Measurements from ENCODE around the gene CRIP3. TPM values are rescaled to one million over a fixed set of nuclear protein-coding genes. Genes with fewer than 3 reads are reported as not detected.

The CRIP3 gene
- total RNA-seq, 2 experiments from 2014 or later: 1.8 to 2.0 TPM

DNA sequence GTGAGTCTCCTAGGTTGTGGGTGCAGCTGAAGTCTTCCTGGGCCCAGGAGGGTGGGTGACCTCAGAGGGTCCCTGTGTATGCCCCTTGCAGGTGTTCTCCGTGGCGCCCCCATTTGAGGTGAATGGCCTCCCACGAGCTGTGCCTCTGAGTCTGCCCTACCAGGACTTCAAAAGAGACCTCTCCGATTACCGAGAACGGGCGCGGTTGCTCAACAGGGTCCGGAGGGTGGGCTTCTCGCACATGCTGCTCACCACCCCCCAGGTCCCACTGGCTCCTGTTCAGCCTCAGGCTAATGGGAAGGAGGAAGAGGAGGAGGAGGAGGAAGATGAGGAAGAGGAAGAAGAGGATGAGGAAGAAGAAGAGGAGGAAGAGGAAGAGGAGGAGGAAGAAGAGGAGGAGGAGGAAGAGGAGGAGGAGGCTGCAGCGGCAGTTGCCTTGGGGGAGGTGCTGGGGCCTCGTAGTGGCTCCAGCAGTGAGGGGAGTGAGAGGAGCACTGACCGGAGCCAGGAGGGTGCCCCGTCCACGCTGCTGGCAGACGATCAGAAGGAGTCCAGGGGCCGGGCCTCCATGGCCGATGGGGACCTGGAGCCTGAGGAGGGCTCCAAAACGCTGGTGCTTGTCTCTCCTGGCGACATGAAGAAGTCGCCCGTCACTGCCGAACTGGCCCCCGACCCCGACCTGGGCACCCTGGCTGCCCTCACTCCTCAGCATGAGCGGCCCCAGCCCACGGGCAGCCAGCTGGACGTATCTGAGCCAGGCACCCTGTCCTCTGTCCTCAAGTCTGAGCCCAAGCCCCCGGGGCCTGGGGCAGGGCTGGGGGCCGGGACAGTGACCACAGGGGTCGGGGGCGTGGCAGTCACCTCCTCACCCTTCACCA, 25.8 kb downstream of the CRIP3 start:
- CTCF ChIA-PET: no interaction called here
- Mint-ChIP-seq H3K9me3 (no peaks in the 10 kb centered on the region), H3K4me1 (ENCODE audit: low read depth) (no peaks in the 10 kb centered on the region), H3K4me3 (no peak overlapping the region), H3K27ac (no peak overlapping the region), H3K36me3 (ENCODE audit: low read depth) (no peaks in the 10 kb centered on the region), H3K27me3 (peaks cover 50% of the 10 kb centered on the region)
- POLR2A ChIA-PET: no interaction called here
- Histone ChIP-seq H3K36me3 (ENCODE audit: insufficient read depth, low read length) (no peaks in the 10 kb centered on the region), H3K4me3 (ENCODE audit: low read length) (no peak overlapping the region), H3K27ac (ENCODE audit: low read depth in 1 of 2, low read length in 2 of 2) (no peak overlapping the region), H3K9me3 (ENCODE audit: control insufficient read depth in 1 of 2, insufficient read depth in 1 of 2, low read length in 2 of 2) (no peaks in the 10 kb centered on the region), H3K4me1 (ENCODE audit: insufficient read depth, low read length) (no peaks in the 10 kb centered on the region), H3K27me3 (ENCODE audit: control insufficient read depth in 1 of 2, insufficient read depth in 2 of 2, low read length in 2 of 2) (peaks cover 11 to 13% of the 10 kb centered on the region in 2 experiments)
- no peak for DNase-seq
- TF ChIP-seq, protein P1, sequence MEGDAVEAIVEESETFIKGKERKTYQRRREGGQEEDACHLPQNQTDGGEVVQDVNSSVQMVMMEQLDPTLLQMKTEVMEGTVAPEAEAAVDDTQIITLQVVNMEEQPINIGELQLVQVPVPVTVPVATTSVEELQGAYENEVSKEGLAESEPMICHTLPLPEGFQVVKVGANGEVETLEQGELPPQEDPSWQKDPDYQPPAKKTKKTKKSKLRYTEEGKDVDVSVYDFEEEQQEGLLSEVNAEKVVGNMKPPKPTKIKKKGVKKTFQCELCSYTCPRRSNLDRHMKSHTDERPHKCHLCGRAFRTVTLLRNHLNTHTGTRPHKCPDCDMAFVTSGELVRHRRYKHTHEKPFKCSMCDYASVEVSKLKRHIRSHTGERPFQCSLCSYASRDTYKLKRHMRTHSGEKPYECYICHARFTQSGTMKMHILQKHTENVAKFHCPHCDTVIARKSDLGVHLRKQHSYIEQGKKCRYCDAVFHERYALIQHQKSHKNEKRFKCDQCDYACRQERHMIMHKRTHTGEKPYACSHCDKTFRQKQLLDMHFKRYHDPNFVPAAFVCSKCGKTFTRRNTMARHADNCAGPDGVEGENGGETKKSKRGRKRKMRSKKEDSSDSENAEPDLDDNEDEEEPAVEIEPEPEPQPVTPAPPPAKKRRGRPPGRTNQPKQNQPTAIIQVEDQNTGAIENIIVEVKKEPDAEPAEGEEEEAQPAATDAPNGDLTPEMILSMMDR (IDR thresholded peaks at IDR 0.05): no peak
- intact Hi-C loops (cut with DNase I, micrococcal nuclease): no loop called here
- no peak for ATAC-seq (ENCODE audit: poor library complexity)

DNA sequence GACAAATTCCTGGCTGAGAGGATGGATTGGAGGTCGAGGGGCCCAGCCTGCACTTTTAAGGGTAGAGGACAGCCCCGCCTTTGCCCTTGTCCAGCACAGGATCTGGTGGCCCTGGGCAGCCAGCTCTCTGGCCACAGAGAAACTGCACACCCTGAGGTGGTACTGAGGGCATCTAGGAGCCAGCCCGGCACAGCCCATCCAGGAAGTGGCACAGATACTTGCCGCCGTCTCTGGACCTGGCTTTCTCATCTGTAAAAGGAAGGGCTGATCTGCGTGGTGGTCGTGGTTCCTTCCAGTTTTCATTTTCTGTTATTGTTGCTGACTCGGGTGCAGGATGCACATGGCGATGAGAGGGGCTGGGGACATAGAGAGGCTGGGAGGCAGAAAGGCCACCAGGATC, 26.6 kb downstream of the CRIP3 start:
- ChIA-PET CTCF (no interaction called here), POLR2A (no interaction called here)
- Mint-ChIP-seq H3K36me3 (ENCODE audit: low read depth) (no peaks in the 10 kb centered on the region), H3K4me3 (no peak overlapping the region), H3K4me1 (ENCODE audit: low read depth) (no peaks in the 10 kb centered on the region), H3K9me3 (no peaks in the 10 kb centered on the region), H3K27ac (no peak overlapping the region), H3K27me3 (peaks cover 48% of the 10 kb centered on the region)
- TF ChIP-seq, protein P1 (IDR thresholded peaks at IDR 0.05): no peak
- no peak overlapping the region for H3K4me3 ChIP-seq (ENCODE audit: low read length)
- intact Hi-C loops (cut with DNase I, micrococcal nuclease): no loop called here
- no peaks in the 10 kb centered on the region for H3K9me3 ChIP-seq (ENCODE audit: control insufficient read depth in 1 of 2, insufficient read depth in 1 of 2, low read length in 2 of 2)
- DNase-seq (no peak), ATAC-seq (ENCODE audit: poor library complexity) (no peak)
- no peaks in the 10 kb centered on the region for H3K36me3 ChIP-seq (ENCODE audit: insufficient read depth, low read length)
- no peaks in the 10 kb centered on the region for H3K4me1 ChIP-seq (ENCODE audit: insufficient read depth, low read length)
- peaks cover 18 to 19% of the 10 kb centered on the region in 2 experiments for H3K27me3 ChIP-seq (ENCODE audit: control insufficient read depth in 1 of 2, insufficient read depth in 2 of 2, low read length in 2 of 2)
- no peak overlapping the region for H3K27ac ChIP-seq (ENCODE audit: low read depth in 1 of 2, low read length in 2 of 2)

DNA sequence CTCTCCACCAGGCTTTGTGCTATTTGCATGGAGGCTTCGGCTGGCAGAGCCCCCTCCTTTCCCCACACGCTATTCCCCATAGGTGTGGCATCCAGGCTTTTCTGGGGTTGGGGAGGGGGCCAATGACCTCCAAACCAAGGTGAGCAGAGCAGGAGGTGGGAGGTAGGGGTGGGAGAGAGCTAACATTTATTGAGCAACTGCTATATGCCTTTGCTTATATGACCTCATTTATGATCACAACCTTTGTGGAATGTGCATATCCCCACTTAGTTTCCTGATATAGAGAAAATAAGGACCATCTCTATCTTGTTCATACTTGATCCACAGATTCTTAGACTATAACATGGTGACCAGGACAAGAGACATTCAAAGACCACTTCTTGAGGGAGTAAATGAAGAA, 28.4 kb downstream of the CRIP3 start:
- ChIA-PET CTCF (no interaction called here), POLR2A (no interaction called here)
- Histone ChIP-seq H3K36me3 (ENCODE audit: insufficient read depth, low read length) (no peaks in the 10 kb centered on the region), H3K4me1 (ENCODE audit: insufficient read depth, low read length) (peaks cover 17% of the 10 kb centered on the region), H3K27me3 (ENCODE audit: control insufficient read depth in 1 of 2, insufficient read depth in 2 of 2, low read length in 2 of 2) (peaks cover 14 to 15% of the 10 kb centered on the region in 2 experiments), H3K27ac (ENCODE audit: low read depth in 1 of 2, low read length in 2 of 2) (no peak overlapping the region), H3K4me3 (ENCODE audit: low read length) (no peak overlapping the region), H3K9me3 (ENCODE audit: control insufficient read depth in 1 of 2, insufficient read depth in 1 of 2, low read length in 2 of 2) (no peaks in the 10 kb centered on the region)
- TF ChIP-seq, protein P1 (IDR thresholded peaks at IDR 0.05): no peak
- intact Hi-C loops (cut with DNase I, micrococcal nuclease): no loop called here
- H3K4me1 Mint-ChIP-seq (ENCODE audit: low read depth): no peaks in the 10 kb centered on the region
- H3K27ac Mint-ChIP-seq: no peak overlapping the region
- no peaks in the 10 kb centered on the region for H3K9me3 Mint-ChIP-seq
- no peak for ATAC-seq (ENCODE audit: poor library complexity)
- no peaks in the 10 kb centered on the region for H3K36me3 Mint-ChIP-seq (ENCODE audit: low read depth)
- H3K4me3 Mint-ChIP-seq: no peak overlapping the region
- H3K27me3 Mint-ChIP-seq: peaks cover 43% of the 10 kb centered on the region
- DNase-seq: no peak

All from CD4-positive, alpha-beta T cell (primary cell).